NCI-H187 treated with DMSO at 0.1 percent for 48 hours (cell line): ENCODE data around the gene PLSCR3.

Experiments used
- DNase-seq: peaks from one replicate; lab custom pipeline; 2025; lab: John Stamatoyannopoulos, UW

Gene PLSCR3

GRCh38 chr17:7426203-7426863 lies 32.0 kb upstream of the PLSCR3 start:
- no peak for DNase-seq

GRCh38 chr17:7425756-7426155 lies 31.4 kb upstream of the PLSCR3 start:
- no peak for DNase-seq

- DNase-seq, result no peak
Measured at GRCh38 chr17:7425316-7425715, 31.0 kb upstream of the PLSCR3 start, which contains the start of gene SPEM2. Gene SPEM2, plus strand, starts transcription at chr17:7425616. Its CDS starts 73 bp downstream, at chr17:7425689.

GRCh38 chr17:7423679-7424078 lies 29.4 kb upstream of the PLSCR3 start:
- DNase-seq, result no peak

- DNase-seq, result no peak
Measured at GRCh38 chr17:7421186-7421585, 26.9 kb upstream of the PLSCR3 start.

- DNase-seq, result no peak
Measured at GRCh38 chr17:7419819-7420610, 25.7 kb upstream of the PLSCR3 start, which contains the start of gene SPEM1. Gene SPEM1, plus strand, starts transcription at chr17:7420324. Its CDS starts 61 bp downstream, at chr17:7420385.

- DNase-seq, result no peak
Measured at GRCh38 chr17:7418472-7419152, 24.3 kb upstream of the PLSCR3 start.

GRCh38 chr17:7417056-7417655 lies 22.8 kb upstream of the PLSCR3 start:
- DNase-seq, result no peak

- no peak for DNase-seq
Measured at GRCh38 chr17:7416323-7416722, 22.0 kb upstream of the PLSCR3 start.

GRCh38 chr17:7415784-7416183 lies 21.5 kb upstream of the PLSCR3 start:
- no peak for DNase-seq

- no peak for DNase-seq
Measured at GRCh38 chr17:7414837-7415236, 20.5 kb upstream of the PLSCR3 start.

GRCh38 chr17:7413346-7413985 lies 19.1 kb upstream of the PLSCR3 start:
- DNase-seq, result no peak

- no peak for DNase-seq
Measured at GRCh38 chr17:7411427-7411750, 17.1 kb upstream of the PLSCR3 start.

GRCh38 chr17:7410634-7411426 lies 16.5 kb upstream of the PLSCR3 start:
- DNase-seq, result no peak

- no peak for DNase-seq
Measured at GRCh38 chr17:7409716-7410115, 15.4 kb upstream of the PLSCR3 start.

- no peak for DNase-seq
Measured at GRCh38 chr17:7408863-7409262, 14.5 kb upstream of the PLSCR3 start.

GRCh38 chr17:7408252-7408727 lies 14.0 kb upstream of the PLSCR3 start:
- DNase-seq, result no peak

- DNase-seq, result no peak
Measured at GRCh38 chr17:7407485-7408251, 13.3 kb upstream of the PLSCR3 start, which contains the start of gene NLGN2. Gene NLGN2, plus strand, starts transcription at chr17:7407845. Its CDS starts 411 bp downstream, at chr17:7408256.

GRCh38 chr17:7407082-7407481 lies 12.8 kb upstream of the PLSCR3 start:
- DNase-seq, result no peak

- DNase-seq, result no peak
Measured at GRCh38 chr17:7406235-7406825, 12.0 kb upstream of the PLSCR3 start.
